ENCODE results near the gene ARPC2. TPM values are rescaled to one million over a fixed set of nuclear protein-coding genes. Genes with fewer than 3 reads are reported as not detected.

Gene ARPC2
- total RNA-seq, 1 experiment from 2014 or later: 213 TPM

GRCh38 chr2:218273908-218274249 is 56.9 kb downstream of the ARPC2 start:
- ChIA-PET POLR2A (ENCODE audit: unreplicated experiment) (interaction anchor here (1.6 kb wide), 1 partner anchor 13 kb away, joined by 13 read pairs; no protein-coding TSS in a partner anchor), CTCF (interaction anchor here (2.2 kb wide), 1 partner anchor 83 kb away, joined by 13 read pairs; the partner anchor contains the start of gene CATIP)
- TF ChIP-seq EZH2 (IDR thresholded peaks at IDR 0.05; ENCODE audit: low read length, unreplicated experiment) (no peak), CTCF (conservative IDR thresholded peaks at IDR 0.05; ENCODE audit: low read depth, low read length) (no peak), EZH2phosphoT487 (IDR thresholded peaks at IDR 0.05; ENCODE audit: borderline replicate concordance, low read length) (no peak)
- DNase-seq (no peak), ATAC-seq (no peak)
- H3K9ac ChIP-seq (ENCODE audit: low read length): no peak overlapping the region
- H3K4me3 ChIP-seq (ENCODE audit: low read length): no peak overlapping the region
- H3K27me3 ChIP-seq (ENCODE audit: low read length): no peaks in the 10 kb centered on the region
- H3K79me2 ChIP-seq (ENCODE audit: low read length): peaks cover 31% of the 10 kb centered on the region
- no peaks in the 10 kb centered on the region for H3K9me3 ChIP-seq (ENCODE audit: low read length)
- peaks cover 30% of the 10 kb centered on the region; the same call in 1 of the 2 replicates for H3K36me3 ChIP-seq (ENCODE audit: low read depth, low read length)
- H2AFZ ChIP-seq (ENCODE audit: low read length): no peak overlapping the region
- H3K4me1 ChIP-seq (ENCODE audit: insufficient read depth, low read length): peaks cover 19% of the 10 kb centered on the region
- H3K9me2 ChIP-seq (replicated peaks; ENCODE audit: low read length): no peaks in the 10 kb centered on the region
- no peak overlapping the region for H3K27ac ChIP-seq (ENCODE audit: low read length)
- H4K20me1 ChIP-seq (ENCODE audit: low read length): no peaks in the 10 kb centered on the region
- BruUV-seq (replicated peaks): no TSS peak
- intact Hi-C loops (cut with micrococcal nuclease): loop anchor here (2.0 kb wide), 1 partner anchor 27 kb away; no protein-coding TSS in a partner anchor
- H3F3A ChIP-seq (ENCODE audit: low read length, unreplicated experiment): no peaks in the 10 kb centered on the region
- no peak overlapping the region for H3K4me2 ChIP-seq (ENCODE audit: low read length)

GRCh38 chr2:218274586-218274985 is 57.6 kb downstream of the ARPC2 start:
- POLR2A ChIA-PET (ENCODE audit: unreplicated experiment): no interaction called here
- no peak overlapping the region for H3K4me3 ChIP-seq (ENCODE audit: low read length)
- no peaks in the 10 kb centered on the region for H3K27me3 ChIP-seq (ENCODE audit: low read length)
- intact Hi-C loops (cut with micrococcal nuclease): no loop called here
- no peaks in the 10 kb centered on the region for H3K9me3 ChIP-seq (ENCODE audit: low read length)
- no peaks in the 10 kb centered on the region for H3K9me2 ChIP-seq (replicated peaks; ENCODE audit: low read length)
- peaks cover 24% of the 10 kb centered on the region for H3K79me2 ChIP-seq (ENCODE audit: low read length)
- DNase-seq: no peak
- TF ChIP-seq EZH2 (IDR thresholded peaks at IDR 0.05; ENCODE audit: low read length, unreplicated experiment): no peak
- TF ChIP-seq CTCF (conservative IDR thresholded peaks at IDR 0.05; ENCODE audit: low read depth, low read length): no peak
- TF ChIP-seq EZH2phosphoT487 (IDR thresholded peaks at IDR 0.05; ENCODE audit: borderline replicate concordance, low read length): no peak
- ATAC-seq: no peak
- H3K36me3 ChIP-seq (ENCODE audit: low read depth, low read length): peaks cover 30% of the 10 kb centered on the region; the same call in 1 of the 2 replicates
- BruUV-seq (replicated peaks): TSS peak; percentile 8
- no peak overlapping the region for H3K27ac ChIP-seq (ENCODE audit: low read length)
- H3K9ac ChIP-seq (ENCODE audit: low read length): no peak overlapping the region
- H3F3A ChIP-seq (ENCODE audit: low read length, unreplicated experiment): no peaks in the 10 kb centered on the region
- H3K4me1 ChIP-seq (ENCODE audit: insufficient read depth, low read length): peaks cover 19% of the 10 kb centered on the region
- H3K4me2 ChIP-seq (ENCODE audit: low read length): no peak overlapping the region
- no peak overlapping the region for H2AFZ ChIP-seq (ENCODE audit: low read length)
- no peaks in the 10 kb centered on the region for H4K20me1 ChIP-seq (ENCODE audit: low read length)
- CTCF ChIA-PET: no interaction called here

DNA sequence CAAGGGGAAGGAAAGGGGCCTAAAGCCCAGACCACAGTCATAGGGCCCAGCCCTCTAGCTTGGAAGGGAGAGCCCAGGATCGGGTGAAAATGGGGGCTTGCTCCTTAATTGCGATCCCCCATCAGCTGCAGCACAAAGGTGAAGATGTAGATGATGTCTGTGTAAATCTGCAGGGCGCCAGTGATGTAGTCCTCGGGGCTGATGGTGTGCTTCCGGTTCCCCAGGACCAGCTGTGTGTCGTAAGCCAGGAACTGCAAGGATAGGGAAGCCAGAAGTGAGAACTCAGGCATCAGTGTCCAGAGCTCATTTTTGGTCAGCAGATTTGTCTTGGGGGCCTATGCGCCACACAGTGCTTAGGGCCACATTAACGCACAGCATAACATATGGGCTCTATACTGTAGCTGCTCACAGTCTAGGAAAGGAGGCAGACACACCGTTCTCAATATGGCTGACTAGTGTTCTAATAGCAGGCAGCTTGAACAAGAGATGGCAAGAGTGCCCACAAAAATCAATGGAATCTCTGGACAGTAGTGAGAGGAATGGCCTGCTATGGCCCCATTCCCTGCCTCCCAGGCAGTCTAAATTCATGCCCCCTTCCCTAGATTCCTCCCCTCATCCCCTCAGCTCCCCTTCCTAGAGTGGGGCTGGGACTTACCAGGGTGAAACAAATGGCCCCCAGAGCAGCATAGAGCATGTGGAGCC is 58.5 kb downstream of the ARPC2 start:
- intact Hi-C loops (cut with micrococcal nuclease): no loop called here
- ATAC-seq: no peak
- no peak for TF ChIP-seq EZH2 (IDR thresholded peaks at IDR 0.05; ENCODE audit: low read length, unreplicated experiment)
- TF ChIP-seq EZH2phosphoT487 (IDR thresholded peaks at IDR 0.05; ENCODE audit: borderline replicate concordance, low read length): no peak
- no peak for TF ChIP-seq CTCF (conservative IDR thresholded peaks at IDR 0.05; ENCODE audit: low read depth, low read length)

More for the DNA sequence above, 58.5 kb downstream of the ARPC2 start:
- Histone ChIP-seq H3K79me2 (ENCODE audit: low read length) (peaks cover 21% of the 10 kb centered on the region), H3K9ac (ENCODE audit: low read length) (no peak overlapping the region), H3K27ac (ENCODE audit: low read length) (no peak overlapping the region), H3F3A (ENCODE audit: low read length, unreplicated experiment) (no peaks in the 10 kb centered on the region), H4K20me1 (ENCODE audit: low read length) (no peaks in the 10 kb centered on the region), H3K27me3 (ENCODE audit: low read length) (no peaks in the 10 kb centered on the region), H3K9me3 (ENCODE audit: low read length) (no peaks in the 10 kb centered on the region), H3K4me2 (ENCODE audit: low read length) (no peak overlapping the region), H3K36me3 (ENCODE audit: low read depth, low read length) (peaks cover 30% of the 10 kb centered on the region; the same call in 1 of the 2 replicates), H3K9me2 (replicated peaks; ENCODE audit: low read length) (no peaks in the 10 kb centered on the region), H2AFZ (ENCODE audit: low read length) (no peak overlapping the region), H3K4me1 (ENCODE audit: insufficient read depth, low read length) (peaks cover 19% of the 10 kb centered on the region), H3K4me3 (ENCODE audit: low read length) (no peak overlapping the region)
- no peak for DNase-seq
- BruUV-seq (replicated peaks): no TSS peak
- CTCF ChIA-PET: no interaction called here
- POLR2A ChIA-PET (ENCODE audit: unreplicated experiment): interaction anchor here (0.6 kb wide), 1 partner anchor 88 kb away, joined by 18 read pairs; no protein-coding TSS in a partner anchor
